HFF-Myc (cell line): Measurements from ENCODE around the gene ERO1A.

Experiments used
- DNase-seq: peaks from one replicate; pipeline ENCODE4 v3.0.0-alpha.2; 2011; ENCODE audit warnings: low read depth; ENCODE audit errors: extremely low read depth
- H3K4me3 ChIP-seq: replicated peaks from 2 replicates; pipeline ENCODE4 v1.5.1; 2011; ENCODE audit warnings: low read depth, mild to moderate bottlenecking, control low read depth, low read length
- TF ChIP-seq, protein P1 (sequence below): IDR thresholded peaks from 2 replicates; pipeline ENCODE4 v1.5.1; 2012; ENCODE audit warnings: mild to moderate bottlenecking, low read depth, low read length, control low read depth; ENCODE audit errors: missing control alignments

ERO1A gene, protein sequence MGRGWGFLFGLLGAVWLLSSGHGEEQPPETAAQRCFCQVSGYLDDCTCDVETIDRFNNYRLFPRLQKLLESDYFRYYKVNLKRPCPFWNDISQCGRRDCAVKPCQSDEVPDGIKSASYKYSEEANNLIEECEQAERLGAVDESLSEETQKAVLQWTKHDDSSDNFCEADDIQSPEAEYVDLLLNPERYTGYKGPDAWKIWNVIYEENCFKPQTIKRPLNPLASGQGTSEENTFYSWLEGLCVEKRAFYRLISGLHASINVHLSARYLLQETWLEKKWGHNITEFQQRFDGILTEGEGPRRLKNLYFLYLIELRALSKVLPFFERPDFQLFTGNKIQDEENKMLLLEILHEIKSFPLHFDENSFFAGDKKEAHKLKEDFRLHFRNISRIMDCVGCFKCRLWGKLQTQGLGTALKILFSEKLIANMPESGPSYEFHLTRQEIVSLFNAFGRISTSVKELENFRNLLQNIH

DNA sequence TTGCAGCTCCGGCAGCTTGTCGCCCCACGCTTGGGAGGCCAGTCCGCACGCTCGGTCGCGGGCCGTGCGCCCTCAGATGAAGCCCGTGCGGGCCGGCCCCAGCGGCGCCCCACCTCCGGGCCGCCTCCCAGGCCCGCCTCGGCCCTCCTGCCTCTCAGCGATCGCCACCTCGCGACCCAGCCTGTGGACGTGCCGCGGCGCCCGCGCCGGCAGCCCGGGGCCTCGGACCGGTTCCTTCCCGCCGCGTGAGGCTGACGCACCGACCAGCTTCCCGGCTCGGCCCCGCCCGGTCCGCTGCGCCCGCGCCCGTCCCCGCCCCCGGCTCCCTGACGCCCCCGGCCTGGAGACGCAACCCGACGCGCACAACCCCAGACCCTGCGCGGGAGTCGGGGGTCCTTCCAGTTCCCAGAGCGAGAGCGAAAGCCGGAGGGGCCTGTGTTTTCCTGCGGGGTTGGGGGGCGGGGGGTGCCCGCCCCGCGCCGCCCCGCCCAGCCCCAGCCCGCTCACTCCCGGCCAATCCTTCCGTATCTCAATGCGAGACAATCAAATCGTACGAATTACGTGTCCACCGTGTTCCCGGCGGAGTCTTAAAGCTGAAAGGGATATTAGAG lies at the start of gene ERO1A:
Gene ERO1A, minus strand, starts transcription at position 78 of the 611 bp plus-strand sequence. Its CDS starts 77 bp downstream, at position 1.
- peak within 1 kb of the TSS; percentile 88 for H3K4me3 ChIP-seq
- TF ChIP-seq, protein P1, sequence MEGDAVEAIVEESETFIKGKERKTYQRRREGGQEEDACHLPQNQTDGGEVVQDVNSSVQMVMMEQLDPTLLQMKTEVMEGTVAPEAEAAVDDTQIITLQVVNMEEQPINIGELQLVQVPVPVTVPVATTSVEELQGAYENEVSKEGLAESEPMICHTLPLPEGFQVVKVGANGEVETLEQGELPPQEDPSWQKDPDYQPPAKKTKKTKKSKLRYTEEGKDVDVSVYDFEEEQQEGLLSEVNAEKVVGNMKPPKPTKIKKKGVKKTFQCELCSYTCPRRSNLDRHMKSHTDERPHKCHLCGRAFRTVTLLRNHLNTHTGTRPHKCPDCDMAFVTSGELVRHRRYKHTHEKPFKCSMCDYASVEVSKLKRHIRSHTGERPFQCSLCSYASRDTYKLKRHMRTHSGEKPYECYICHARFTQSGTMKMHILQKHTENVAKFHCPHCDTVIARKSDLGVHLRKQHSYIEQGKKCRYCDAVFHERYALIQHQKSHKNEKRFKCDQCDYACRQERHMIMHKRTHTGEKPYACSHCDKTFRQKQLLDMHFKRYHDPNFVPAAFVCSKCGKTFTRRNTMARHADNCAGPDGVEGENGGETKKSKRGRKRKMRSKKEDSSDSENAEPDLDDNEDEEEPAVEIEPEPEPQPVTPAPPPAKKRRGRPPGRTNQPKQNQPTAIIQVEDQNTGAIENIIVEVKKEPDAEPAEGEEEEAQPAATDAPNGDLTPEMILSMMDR: no peak
- DNase-seq: peak; percentile 40

DNA sequence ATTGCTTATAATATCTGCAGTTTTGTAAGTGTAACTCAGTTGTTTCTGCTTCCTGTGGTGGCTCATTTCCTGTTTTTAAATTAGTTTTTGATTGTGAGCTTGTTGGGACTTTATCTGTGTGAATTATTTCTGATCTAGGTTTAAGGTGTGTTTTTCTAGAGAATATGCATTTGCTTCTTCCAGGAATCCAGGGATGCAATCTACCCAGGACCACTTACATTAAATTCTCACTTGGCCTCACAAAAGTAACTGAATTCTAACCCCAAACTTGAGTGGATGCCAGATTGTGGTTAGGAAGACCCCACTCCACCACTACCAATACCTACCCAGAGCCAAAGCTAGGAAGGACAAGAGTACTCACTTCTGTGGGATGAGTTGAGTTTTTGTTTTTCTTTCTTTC lies 46.5 kb upstream of the ERO1A start:
- TF ChIP-seq, protein P1: no peak
- H3K4me3 ChIP-seq: no peak overlapping the region
- no peak for DNase-seq

DNA sequence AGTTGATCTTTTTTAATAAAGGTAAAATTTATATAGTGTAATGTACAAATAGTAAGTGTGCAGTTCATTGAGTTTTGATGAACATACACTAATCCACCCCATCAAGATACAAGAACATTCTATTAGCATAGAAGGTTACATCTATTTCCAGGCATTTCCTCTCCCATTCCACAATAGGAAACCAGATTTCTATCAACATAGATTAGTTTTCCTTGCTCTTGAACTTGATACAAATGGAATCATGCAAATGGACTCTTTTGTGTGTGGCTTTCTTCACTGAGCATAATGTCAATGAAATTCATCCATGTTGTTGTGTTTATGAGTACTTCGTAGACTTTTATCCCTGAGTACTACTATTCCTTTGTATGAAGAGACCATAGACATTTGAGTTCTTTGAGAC lies 45.4 kb upstream of the ERO1A start:
- TF ChIP-seq, protein P1: no peak
- no peak overlapping the region for H3K4me3 ChIP-seq
- no peak for DNase-seq

DNA sequence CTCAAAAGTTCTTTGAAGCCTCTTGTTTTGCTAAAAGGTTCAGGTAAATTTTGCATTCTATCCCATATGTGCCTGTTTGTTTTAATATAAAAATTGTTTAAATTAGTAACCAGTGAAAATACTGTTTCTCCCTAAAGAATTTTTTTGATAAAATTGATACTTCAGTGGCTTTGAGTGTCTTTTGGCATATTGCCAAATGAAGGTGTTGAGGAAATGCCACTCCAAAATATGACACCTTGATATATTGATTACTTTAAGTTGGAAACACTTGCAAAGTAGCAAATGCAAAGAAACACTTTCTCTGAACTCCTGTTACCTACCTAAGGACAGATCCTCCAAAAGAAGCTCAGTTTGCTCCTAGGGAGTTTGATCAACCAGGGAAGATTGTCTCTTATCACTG lies 43.1 kb upstream of the ERO1A start:
- H3K4me3 ChIP-seq: no peak overlapping the region
- TF ChIP-seq, protein P1: no peak
- no peak for DNase-seq

- no peak for DNase-seq
- H3K4me3 ChIP-seq: no peak overlapping the region
Measured at GRCh38 chr14:52735921-52736489, 40.6 kb upstream of the ERO1A start.

GRCh38 chr14:52733824-52734223 lies 38.5 kb upstream of the ERO1A start:
- TF ChIP-seq, protein P1: no peak
- DNase-seq: no peak
- no peak overlapping the region for H3K4me3 ChIP-seq

More at GRCh38 chr14:52735921-52736489, 40.6 kb upstream of the ERO1A start:
- TF ChIP-seq, protein P1: no peak
